Lung (tissue), 12 donors: Measurements from ENCODE around the gene GATC. TPM values are rescaled to one million over a fixed set of nuclear protein-coding genes. Genes with fewer than 3 reads are reported as not detected.

Source experiments
- ATAC-seq: fragments of 200-7000 bp; cut with Tn5 transposase; one replicate; pipeline ENCODE4 v1.9.1; 2020; ENCODE audit warnings: moderate number of reproducible peaks; ENCODE audit not compliant: insufficient read depth, low FRiP score
- DNase-seq, 3 donors: peaks; one replicate each; pipeline ENCODE4 v3.0.0-alpha.2; 2013 to 2017
- H3K27ac ChIP-seq, 2 donors: one replicate each; pipeline ENCODE4 v1.5.1; 2013; ENCODE audit warnings: mild to moderate bottlenecking in 2 of 2, moderate library complexity in 2 of 2, control low read depth in 1 of 2, inconsistent platforms in 1 of 2, low read depth in 1 of 2, low read length in 1 of 2
- H3K27me3 ChIP-seq, 3 donors: one replicate each; pipeline ENCODE4 v1.5.1; 2013; ENCODE audit warnings: low read length in 2 of 3; ENCODE audit not compliant: control insufficient read depth in 3 of 3, insufficient read depth in 3 of 3
- H3K36me3 ChIP-seq, 4 donors: one replicate each; pipeline ENCODE4 v1.5.1; 2013; ENCODE audit warnings: low read length in 4 of 4, mild to moderate bottlenecking in 1 of 4, moderate library complexity in 1 of 4; ENCODE audit not compliant: control insufficient read depth in 4 of 4, insufficient read depth in 4 of 4
- H3K4me1 ChIP-seq, 5 donors: one replicate each; pipeline ENCODE4 v1.5.1; 2013; ENCODE audit warnings: low read length in 5 of 5, mild to moderate bottlenecking in 2 of 5, moderate library complexity in 1 of 5; ENCODE audit not compliant: control insufficient read depth in 5 of 5, insufficient read depth in 5 of 5
- H3K4me3 ChIP-seq: one replicate; pipeline ENCODE4 v1.5.1; 2013; ENCODE audit warnings: mild to moderate bottlenecking, control low read depth, moderate library complexity
- H3K9ac ChIP-seq, 2 donors: one replicate each; pipeline ENCODE4 v1.5.1; 2013; ENCODE audit warnings: low read length in 2 of 2, control low read depth in 1 of 2; ENCODE audit not compliant: insufficient read depth in 1 of 2
- H3K9me3 ChIP-seq, 4 donors: one replicate each; pipeline ENCODE4 v1.5.1; 2013; ENCODE audit warnings: low read length in 3 of 4, mild to moderate bottlenecking in 1 of 4, moderate library complexity in 1 of 4; ENCODE audit not compliant: control insufficient read depth in 4 of 4, insufficient read depth in 3 of 4
- CTCF ChIP-seq: IDR thresholded peaks from 2 replicates; pipeline ENCODE4 v1.5.1; 2012; ENCODE audit warnings: mild to moderate bottlenecking; ENCODE audit errors: control extremely low read depth, extremely low read depth
- WGBS, 2 donors: extraction: QIAGEN DNeasy Blood & Tissue Kit; methylation state at CpG; one replicate each; pipeline ENCODE4 v1.1.7; 2013; 5-methylcytosine and 5-hydroxymethylcytosine counted together
- polyA plus RNA-seq, 2 donors: library from polyadenylated mRNA; stranded (reverse); fragments of 200-250 nt; gene quantifications; one replicate each; pipeline ENCODE4 v1.2.1, GENCODE V29; 2013
- total RNA-seq, 2 donors: library from RNA; depleted of rRNA in 1 of 2; stranded (reverse); fragments of >200 nt in 1 of 2; gene quantifications; one replicate each; pipeline ENCODE4 v1.2.1, GENCODE V29; 2014 to 2021
- donor health status: control.
- donor health status: control.
- donor health status: Bipolar disorder and iron deficiency.
- donor health status: healthy.
- donor health status: DM: yes; HTN: yes; CAD: no.

The GATC gene
- total and polyA plus RNA-seq, 4 donors, result 10.6 to 27.6 (median 19.3) TPM

DNA sequence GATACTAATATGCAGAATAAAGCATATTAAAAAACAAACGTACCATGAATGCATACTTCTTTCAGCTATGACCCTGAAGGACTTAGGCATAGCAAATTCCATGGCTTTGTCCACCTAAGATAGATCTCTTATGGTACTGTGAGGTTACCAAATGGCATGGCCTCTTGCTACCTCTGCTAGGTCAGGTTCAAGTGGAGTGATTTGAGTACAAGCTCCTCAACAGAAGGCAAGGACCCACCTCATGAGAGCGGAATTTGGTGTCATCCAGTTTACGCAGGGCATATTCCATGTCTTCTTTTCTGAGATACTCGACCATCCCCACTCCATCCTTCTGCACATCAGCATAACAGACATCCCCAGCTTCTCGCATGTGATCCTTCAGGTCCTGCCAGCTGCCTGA lies 17.5 kb downstream of the GATC start:
- no peak overlapping the region for H3K27ac ChIP-seq
- DNase-seq (no peak), ATAC-seq (no peak)
- H3K27me3 ChIP-seq, result no peaks in the 10 kb centered on the region
- no peak for TF ChIP-seq CTCF
- H3K9me3 ChIP-seq, result no peaks in the 10 kb centered on the region
- no peak overlapping the region for H3K4me3 ChIP-seq
- WGBS, 2 donors, result 87 to 91% methylated on average over 5 of the region's 5 CpGs
- H3K36me3 ChIP-seq, result peaks cover 45 to 67% (median 49%) of the 10 kb centered on the region in 4 donors
- no peak overlapping the region for H3K9ac ChIP-seq
- peaks cover 0 to 9% (median 3%) of the 10 kb centered on the region in 5 donors for H3K4me1 ChIP-seq

DNA sequence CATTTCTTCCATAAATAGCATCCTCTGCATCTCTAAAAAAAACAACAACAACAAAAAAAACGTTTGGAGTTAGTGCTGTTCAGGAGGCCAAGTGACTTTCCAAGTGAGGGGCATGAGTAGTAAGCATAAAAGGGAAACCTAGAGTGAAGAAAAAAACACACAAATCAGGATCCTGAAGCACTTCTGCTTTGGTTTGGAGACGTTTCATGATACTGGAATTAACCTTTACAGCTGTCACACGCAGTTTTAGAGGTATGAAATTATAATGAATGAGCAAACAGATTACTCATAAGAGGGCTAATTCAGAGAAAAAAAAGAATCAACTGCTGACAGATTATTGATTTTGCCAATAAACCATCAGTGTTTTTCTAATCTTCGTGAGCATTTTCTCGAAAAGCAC lies 19.5 kb downstream of the GATC start:
- H3K27ac ChIP-seq, result no peak overlapping the region
- H3K27me3 ChIP-seq, result no peaks in the 10 kb centered on the region
- H3K36me3 ChIP-seq, result peaks cover 35 to 53% (median 41%) of the 10 kb centered on the region in 4 donors
- no peak for DNase-seq
- ATAC-seq, result no peak
- H3K4me3 ChIP-seq, result no peak overlapping the region
- no peak for TF ChIP-seq CTCF
- WGBS, 2 donors, result 46 to 54% methylated on average over 5 of the region's 5 CpGs
- peaks cover 0 to 19% (median 3%) of the 10 kb centered on the region in 5 donors for H3K4me1 ChIP-seq
- no peak overlapping the region for H3K9ac ChIP-seq
- no peaks in the 10 kb centered on the region for H3K9me3 ChIP-seq

- H3K27me3 ChIP-seq, result no peaks in the 10 kb centered on the region
- no peak overlapping the region for H3K27ac ChIP-seq
- peaks cover 0 to 19% (median 3%) of the 10 kb centered on the region in 5 donors for H3K4me1 ChIP-seq
- ATAC-seq (no peak), DNase-seq (peak; percentile 35 to 42 (median 37))
- 70 to 72% methylated on average over 8 of the region's 8 CpGs for whole genome bisulfite sequencing, 2 donors
- no peak overlapping the region for H3K4me3 ChIP-seq
- H3K9me3 ChIP-seq, result no peaks in the 10 kb centered on the region
- peak overlapping the region in 1 of 2 donors; percentile 7 for H3K9ac ChIP-seq
- peak; percentile 16 for TF ChIP-seq CTCF
- H3K36me3 ChIP-seq, result peaks cover 31 to 44% (median 35%) of the 10 kb centered on the region in 4 donors
Measured at GRCh38 chr12:120466560-120467315, 20.5 kb downstream of the GATC start.
